T-helper 2 cell treated with Interferon-gamma antibody and Interleukin-4, amounts not matched to agents 100 ng/mL and 5 ng/mL, for 36 hours (primary cell): ENCODE measurements around the gene APLP2. TPM values are rescaled to one million over a fixed set of nuclear protein-coding genes. Genes with fewer than 3 reads are reported as not detected.
"Not testable (repeated sequence)": the region's sequence is repeated elsewhere in the genome, so short reads cannot be mapped to it uniquely, and the experiment has no call there.

Experiments used
- intact Hi-C: fragments of 100-400 bp; cut with micrococcal nuclease; formaldehyde crosslinking; loops from one replicate; pipeline ENCODE4 v1.15.1; 2023
- total RNA-seq: library from RNA; stranded (reverse); gene quantifications from 2 replicates; pipeline ENCODE4 v1.2.3, GENCODE V29; 2022

The APLP2 gene
- 27.8 and 32.1 TPM in 2 replicates for total RNA-seq

GRCh38 chr11:130069659-130070108, at the start of gene APLP2:
Gene APLP2 (plus strand): TSS chr11:130069894. CDS start chr11:130069978, 84 bp downstream.
- intact Hi-C loops: loop anchor here (1.0 to 5.0 kb wide), 5 partner anchors 63 to 246 kb away; partner anchors contain the start of genes NFRKB and PRDM10

- intact Hi-C loops: no loop called here
Measured at GRCh38 chr11:130020323-130020722, 49.4 kb upstream of the APLP2 start.

- intact Hi-C loops: not testable (repeated sequence)
Measured at GRCh38 chr11:130021606-130022005, 48.1 kb upstream of the APLP2 start.

GRCh38 chr11:130022799-130023198, 46.9 kb upstream of the APLP2 start:
- intact Hi-C loops: no loop called here

GRCh38 chr11:130023204-130023603, 46.5 kb upstream of the APLP2 start:
- intact Hi-C loops: no loop called here

GRCh38 chr11:130024361-130024760, 45.3 kb upstream of the APLP2 start:
- intact Hi-C loops: no loop called here

GRCh38 chr11:130025371-130025770, 44.3 kb upstream of the APLP2 start:
- intact Hi-C loops: no loop called here

GRCh38 chr11:130029137-130029536, 40.6 kb upstream of the APLP2 start:
- intact Hi-C loops: no loop called here

GRCh38 chr11:130031056-130031455, 38.6 kb upstream of the APLP2 start:
- intact Hi-C loops: no loop called here

GRCh38 chr11:130031945-130032344, 37.7 kb upstream of the APLP2 start:
- intact Hi-C loops: no loop called here

GRCh38 chr11:130032931-130033330, 36.8 kb upstream of the APLP2 start:
- intact Hi-C loops: no loop called here

GRCh38 chr11:130034236-130034635, 35.5 kb upstream of the APLP2 start:
- intact Hi-C loops: no loop called here

GRCh38 chr11:130037058-130037457, 32.6 kb upstream of the APLP2 start:
- intact Hi-C loops: no loop called here

GRCh38 chr11:130037881-130038585, 31.7 kb upstream of the APLP2 start:
- intact Hi-C loops: no loop called here

- intact Hi-C loops: no loop called here
Measured at GRCh38 chr11:130040281-130040940, 29.3 kb upstream of the APLP2 start.

- intact Hi-C loops: no loop called here
Measured at GRCh38 chr11:130042093-130042591, 27.6 kb upstream of the APLP2 start.

GRCh38 chr11:130043575-130043974, 26.1 kb upstream of the APLP2 start:
- intact Hi-C loops: no loop called here

GRCh38 chr11:130047141-130047540, 22.6 kb upstream of the APLP2 start:
- intact Hi-C loops: no loop called here

- intact Hi-C loops: no loop called here
Measured at GRCh38 chr11:130049328-130049771, 20.3 kb upstream of the APLP2 start.

- intact Hi-C loops: no loop called here
Measured at GRCh38 chr11:130050257-130050656, 19.4 kb upstream of the APLP2 start.

GRCh38 chr11:130051082-130051481, 18.6 kb upstream of the APLP2 start:
- intact Hi-C loops: no loop called here

- intact Hi-C loops: no loop called here
Measured at GRCh38 chr11:130052567-130052966, 17.1 kb upstream of the APLP2 start.
